ENCODE results near the gene SLC4A5.

SLC4A5 gene

GRCh38 chr2:74343316-74343715 lies at the start of gene SLC4A5:
SLC4A5 (minus strand) TSS chr2:74343416; CDS start chr2:74315023, 28,393 bp downstream.
- DNase-seq: no peak

DNA sequence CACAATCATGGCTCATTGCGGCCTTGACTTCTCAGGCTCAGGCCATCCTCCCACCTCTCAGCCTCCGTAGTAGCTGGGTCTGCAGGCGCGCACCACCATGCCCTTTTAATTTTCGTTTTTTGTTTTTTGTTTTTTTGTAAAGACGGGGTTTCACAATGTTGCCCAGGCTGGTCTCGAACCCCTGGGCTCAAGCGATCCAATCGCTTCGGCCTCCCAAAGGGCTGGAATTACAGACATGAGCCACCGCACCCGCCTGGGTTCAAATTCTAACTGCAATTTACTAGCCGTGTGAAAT lies 49.2 kb upstream of the SLC4A5 start:
- DNase-seq: no peak

DNA sequence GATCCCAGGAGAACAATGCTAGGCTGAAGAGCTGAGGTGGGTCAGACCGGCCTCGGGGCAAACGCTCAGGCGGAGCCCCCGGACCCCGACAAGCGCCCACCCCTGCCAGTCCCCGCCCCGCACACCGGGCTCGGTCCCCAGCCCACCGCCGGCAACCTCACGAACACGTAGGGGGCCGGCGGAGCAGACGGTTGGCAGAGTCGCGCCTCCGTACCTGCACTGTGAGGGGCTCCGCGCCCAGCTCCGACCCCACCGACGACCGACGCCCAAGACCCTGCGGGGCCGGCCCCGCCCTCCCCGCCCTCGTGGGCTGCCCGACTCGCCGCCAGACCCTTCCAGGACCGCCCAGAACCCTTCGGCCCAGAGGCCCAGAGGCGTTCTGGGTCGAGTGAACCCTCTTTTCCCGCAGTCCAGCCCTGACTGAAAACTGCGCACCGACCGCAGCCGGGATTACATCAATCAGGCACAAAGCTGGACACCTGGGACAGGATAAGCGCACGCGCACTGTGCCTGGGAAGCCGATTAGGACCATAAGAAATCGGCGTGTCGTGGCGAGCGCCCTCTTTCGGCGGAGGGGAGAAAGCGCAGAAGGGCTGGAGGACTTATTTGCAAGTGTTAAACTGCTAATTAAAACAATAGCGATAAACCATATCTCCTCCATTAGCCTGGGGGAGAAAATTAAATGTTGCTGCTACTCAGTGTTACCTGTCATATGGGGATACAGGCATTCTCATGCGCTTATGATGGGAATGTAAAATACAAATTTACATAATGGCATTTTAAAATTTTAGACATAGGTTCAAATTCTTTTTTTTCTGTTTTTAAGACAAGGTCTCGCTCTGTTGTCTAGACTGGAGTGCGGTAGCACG lies 48.6 kb upstream of the SLC4A5 start:
- peak; percentile 91 to 96 for DNase-seq

- DNase-seq: no peak
These were observed 48.0 kb upstream of the SLC4A5 start for GRCh38 chr2:74391209-74391579.

- DNase-seq: no peak
These were observed 47.4 kb upstream of the SLC4A5 start for GRCh38 chr2:74390606-74391005.

GRCh38 chr2:74387346-74387745 lies 44.1 kb upstream of the SLC4A5 start:
- no peak for DNase-seq

DNA sequence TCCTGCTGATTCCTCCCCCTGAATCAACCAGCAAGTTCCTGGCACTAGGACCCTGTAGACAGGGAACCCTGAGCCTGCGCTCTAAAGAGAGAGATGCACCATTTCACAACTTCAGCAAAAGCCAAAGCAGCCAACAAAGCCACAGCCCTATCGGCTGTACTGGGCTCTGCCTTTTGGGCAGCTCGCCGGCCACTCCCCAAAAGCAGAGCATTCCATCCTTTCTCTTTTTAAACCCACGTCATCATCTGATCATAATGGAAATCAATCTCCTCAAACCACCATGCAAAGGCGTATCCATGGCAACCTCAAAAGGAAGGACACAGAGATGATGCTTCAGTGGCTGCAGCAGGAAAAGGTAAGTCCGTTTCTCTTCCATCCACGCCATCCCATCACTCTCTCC lies 42.2 kb upstream of the SLC4A5 start:
- DNase-seq: no peak

DNA sequence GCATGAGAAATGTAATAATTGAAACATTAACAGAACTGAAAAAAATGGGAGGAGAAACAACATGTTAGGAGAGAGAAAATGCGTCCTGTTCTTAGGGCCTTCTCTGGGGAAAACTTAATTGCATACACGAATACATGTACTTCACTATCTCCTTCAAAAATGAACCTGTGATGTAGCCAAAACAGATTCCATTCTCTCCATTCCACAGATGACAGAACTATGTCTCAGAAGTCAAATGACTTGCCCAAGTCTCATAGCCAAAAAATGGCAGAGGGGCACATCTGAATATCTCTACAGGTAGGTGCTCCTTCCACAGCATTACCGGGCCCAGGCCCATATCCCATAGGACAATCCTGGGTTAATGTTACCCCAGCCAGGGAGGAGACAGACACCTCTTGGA lies 40.8 kb upstream of the SLC4A5 start:
- no peak for DNase-seq

DNA sequence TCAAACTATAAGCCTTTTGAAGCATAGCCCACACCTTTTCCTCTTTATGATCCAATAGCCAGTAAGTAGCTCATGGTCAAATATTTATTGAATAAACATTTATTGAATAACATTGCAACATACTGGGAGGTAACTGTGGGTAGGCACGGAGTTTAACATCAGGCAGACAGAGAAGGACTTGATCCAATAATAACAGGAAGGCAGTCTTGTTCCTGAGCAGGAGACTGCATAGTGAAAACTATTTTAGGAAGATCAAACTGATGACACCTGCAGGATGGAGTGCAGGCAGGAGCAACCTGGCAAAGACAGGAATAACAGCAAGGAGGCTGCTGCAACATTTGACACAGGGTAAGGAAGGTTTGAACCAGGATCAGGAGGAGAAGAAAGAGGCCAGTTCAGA lies 40.0 kb upstream of the SLC4A5 start:
- DNase-seq: no peak

GRCh38 chr2:74381751-74382150 lies 38.5 kb upstream of the SLC4A5 start:
- no peak for DNase-seq

DNA sequence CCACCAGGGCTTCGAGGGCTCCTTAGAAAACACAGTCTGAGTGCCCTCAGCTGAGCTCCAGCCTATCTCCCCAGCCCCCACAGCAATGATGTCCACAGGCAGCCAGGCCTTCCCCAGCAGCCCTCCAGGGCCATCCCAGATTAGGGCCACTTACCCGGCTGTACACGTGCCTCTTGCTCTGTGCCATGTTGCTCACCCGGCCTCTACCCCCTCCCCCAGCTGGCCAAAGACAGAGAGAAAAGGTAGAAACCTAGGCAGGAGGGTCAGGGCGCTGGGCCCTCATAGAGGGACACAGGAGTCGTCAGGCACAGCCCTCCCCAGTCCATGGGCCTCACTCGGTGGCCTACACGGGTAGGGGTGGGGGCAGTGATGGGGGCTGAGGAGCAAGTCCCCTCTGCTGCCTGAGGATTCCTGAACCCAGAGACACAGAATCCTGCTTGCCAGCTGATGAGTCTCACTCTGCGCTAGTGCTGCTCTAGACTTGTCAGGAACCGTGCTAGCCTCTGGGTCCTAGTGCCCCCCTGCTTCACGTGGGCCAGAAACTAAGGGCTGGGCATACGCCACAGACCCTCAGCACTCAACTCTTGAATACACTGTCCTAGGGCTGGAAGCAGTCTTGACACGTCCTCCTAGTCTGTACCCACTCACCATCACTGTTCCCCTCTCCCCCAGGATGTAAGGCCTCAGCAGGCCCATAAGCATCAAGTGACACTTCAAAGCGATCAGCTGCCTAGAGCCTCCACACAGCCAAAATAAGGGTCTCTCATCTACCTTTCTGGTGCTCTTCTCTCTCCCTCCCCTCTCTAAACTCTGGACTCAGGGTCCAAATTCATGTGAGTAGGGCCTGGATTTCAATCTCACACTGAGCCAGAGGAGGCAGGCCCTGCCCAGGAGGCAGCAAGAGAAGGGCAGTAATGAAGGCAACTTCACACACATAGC lies 36.9 kb upstream of the SLC4A5 start, which contains the start of gene DCTN1:
Gene DCTN1, minus strand, starts transcription at position 461 of the 939 bp plus-strand sequence. Its CDS starts 274 bp downstream, at position 187.
- DNase-seq: no peak

DNA sequence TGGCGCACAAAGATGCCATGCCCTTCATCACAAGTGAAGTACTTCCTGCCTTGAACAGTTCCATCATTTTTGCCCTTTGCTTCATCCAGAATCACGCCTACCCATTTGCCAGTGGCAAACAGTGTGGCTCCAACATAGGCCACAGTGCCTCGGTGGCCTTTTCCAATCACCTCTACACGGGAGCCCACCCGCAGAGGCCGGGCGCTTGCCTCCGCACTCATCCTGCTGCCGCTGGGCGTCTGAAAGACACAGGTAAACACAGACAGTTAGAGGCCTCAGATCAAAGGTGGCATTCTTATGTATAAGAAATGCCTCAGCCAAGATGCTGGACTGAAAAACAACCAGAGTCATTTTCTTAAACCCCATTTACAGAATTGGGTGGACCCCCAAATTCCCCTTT lies 34.8 kb upstream of the SLC4A5 start:
- DNase-seq: no peak

- no peak for DNase-seq
These were observed 32.6 kb upstream of the SLC4A5 start for GRCh38 chr2:74375838-74376237.

DNA sequence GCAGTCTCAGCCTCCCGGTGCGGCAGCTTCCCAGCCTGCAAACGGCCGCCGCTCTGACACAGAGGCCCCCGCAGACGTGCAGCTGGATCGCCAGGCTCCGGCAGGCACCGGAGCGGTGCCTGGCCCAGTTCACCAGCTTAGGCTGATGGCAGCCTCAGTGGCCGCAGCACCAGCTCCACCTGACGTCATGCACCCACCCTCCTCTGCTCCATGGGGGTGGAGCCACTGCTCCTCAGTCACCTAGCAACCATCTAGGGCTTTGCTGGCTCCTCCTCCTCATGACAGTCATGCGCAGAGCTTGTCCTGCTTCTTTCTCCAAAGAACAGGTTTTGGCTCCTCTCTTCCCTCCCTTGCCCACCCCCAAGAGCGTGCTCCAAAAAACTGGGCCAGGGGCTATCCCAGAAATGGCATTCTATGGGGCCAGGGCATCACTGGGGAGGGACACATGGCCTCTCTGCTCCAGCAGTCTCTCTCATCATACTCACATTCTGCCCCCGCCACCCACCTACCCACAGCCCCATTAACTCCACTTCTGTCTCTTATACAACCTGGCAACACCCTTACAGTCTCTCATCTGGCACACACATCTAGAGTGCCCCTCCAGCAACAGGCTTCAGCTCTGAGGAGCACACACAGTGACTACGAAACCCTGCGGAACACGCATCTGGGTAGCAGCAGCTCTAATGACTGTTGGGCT lies 31.4 kb upstream of the SLC4A5 start:
- no peak for DNase-seq

DNA sequence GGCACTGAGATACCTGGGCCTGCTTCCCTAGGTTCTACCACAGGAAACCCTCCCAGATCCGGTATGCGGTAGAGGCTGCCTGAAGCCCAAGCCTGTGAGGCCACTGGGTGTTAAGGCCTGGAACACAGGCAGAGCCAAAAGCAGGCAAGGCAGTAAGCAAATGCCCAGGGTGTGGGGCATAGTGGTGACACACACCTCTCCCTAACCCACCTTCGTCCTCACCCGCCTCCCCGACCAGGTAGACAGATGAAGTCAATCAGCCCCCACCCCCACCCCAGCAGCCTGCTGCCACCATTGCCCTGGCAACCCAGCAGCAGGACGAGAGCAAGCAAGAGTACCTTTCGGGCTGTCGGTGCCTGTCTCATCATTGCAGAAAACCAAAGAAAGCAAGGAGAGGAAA lies 30.8 kb upstream of the SLC4A5 start:
- DNase-seq: no peak

DNA sequence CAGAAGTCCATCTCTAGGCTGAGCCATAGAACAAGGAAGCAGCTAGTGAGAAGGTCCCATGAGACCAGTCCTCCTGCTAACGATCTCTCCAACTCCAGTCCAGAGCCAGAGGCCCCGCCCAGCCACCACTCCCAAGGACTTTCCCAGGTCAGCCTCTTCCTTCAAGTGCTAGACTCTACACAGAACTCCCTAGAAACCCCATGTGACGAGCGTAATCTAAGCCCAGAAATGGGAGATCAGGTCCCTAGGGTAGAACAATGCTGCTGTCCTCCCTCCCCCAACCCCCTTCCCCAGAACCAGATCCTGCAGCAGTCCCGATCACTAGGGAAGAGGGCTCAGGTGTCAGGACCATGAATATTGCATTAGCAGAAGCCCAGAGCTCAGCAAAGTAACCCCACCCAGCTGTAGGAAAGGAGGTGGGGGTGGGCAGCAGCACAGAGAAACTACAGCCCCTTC lies 30.0 kb upstream of the SLC4A5 start:
- DNase-seq: no peak

GRCh38 chr2:74372674-74373073 lies 29.5 kb upstream of the SLC4A5 start:
- no peak for DNase-seq

- DNase-seq: no peak
These were observed 28.2 kb upstream of the SLC4A5 start for GRCh38 chr2:74371421-74371820.

DNA sequence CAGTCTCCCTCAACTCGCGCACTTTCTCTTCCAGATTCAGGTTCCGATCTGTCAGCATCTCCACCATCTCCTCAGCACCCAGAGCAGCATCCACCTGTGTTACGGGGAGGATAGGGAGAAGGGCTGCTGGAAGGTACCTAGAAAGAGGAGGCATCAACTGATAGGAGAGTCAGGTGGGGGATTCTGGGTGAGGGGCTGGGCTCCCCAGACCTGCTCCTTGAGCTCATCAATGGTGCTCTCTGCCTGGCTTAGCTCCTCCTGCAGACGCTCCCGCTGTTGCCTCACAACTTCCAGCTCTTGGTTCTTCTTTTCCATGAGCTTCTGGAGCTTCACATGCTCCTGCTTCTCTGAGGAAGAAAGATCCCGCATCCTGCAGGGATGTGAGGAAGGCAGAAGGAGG lies 26.8 kb upstream of the SLC4A5 start:
- DNase-seq: no peak

DNA sequence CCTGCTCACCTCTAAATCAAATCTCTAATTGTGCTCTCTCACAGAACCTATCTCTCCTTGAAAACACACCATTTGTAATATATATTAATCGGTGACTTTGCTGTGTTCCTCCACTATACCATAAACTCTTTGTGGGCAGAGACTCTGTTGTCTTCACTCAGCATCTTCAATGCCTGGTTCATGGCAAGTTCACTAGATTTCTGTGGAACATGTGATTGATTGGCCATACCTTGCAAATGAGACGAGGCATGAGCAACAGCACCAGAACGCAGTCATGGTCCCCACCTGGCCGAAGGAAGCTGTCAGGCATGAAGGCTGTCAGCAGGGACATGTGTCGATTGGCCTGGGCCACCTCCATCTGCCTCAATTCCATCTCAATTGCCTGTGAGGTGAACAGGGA lies 25.3 kb upstream of the SLC4A5 start:
- DNase-seq: no peak

GRCh38 chr2:74367789-74368188 lies 24.6 kb upstream of the SLC4A5 start:
- no peak for DNase-seq

DNA sequence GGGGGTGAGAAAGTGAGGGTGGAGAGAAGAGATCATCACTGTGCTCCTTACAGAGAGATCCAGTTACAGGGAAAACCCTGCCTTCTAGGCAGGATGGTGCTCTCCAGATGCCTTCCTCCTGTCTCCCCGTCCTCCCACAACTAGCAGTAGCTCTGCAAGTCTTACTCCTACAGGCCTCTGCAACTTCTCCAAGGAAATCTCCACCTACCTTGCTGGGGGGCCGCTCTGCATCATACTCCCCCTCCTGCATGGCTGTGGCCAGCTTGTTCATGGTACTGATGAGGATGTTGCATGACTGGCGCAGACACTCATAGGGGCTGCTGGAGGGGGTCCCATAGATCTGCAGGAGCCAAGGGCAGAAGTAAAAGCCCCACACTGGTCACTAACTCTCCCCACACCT lies 22.8 kb upstream of the SLC4A5 start:
- no peak for DNase-seq

All from stimulated activated CD4-positive, alpha-beta T cell treated with anti-CD3 and anti-CD28 coated beads, Interleukin-4, amount 100 ng/mL, for 4 hours (primary cell).